CD4-positive, alpha-beta T cell treated with Interleukin-6 for 4 hours (primary cell): ENCODE results near the gene TCF7L1.
"Not testable (repeated sequence)": the region's sequence is repeated elsewhere in the genome, so short reads cannot be mapped to it uniquely, and the experiment has no call there.

Source experiments
- DNase-seq: peaks from one replicate; pipeline ENCODE4 v3.0.0-alpha.2; 2020; ENCODE audit warnings: mixed read lengths

The TCF7L1 gene

GRCh38 chr2:85132834-85133637 is at the start of gene TCF7L1:
TCF7L1 (plus strand) TSS chr2:85133392; CDS start chr2:85133685, 293 bp downstream.
- peak; percentile 6 for DNase-seq

- no peak for DNase-seq
Measured at GRCh38 chr2:85085563-85085962, 47.6 kb upstream of the TCF7L1 start.

DNA sequence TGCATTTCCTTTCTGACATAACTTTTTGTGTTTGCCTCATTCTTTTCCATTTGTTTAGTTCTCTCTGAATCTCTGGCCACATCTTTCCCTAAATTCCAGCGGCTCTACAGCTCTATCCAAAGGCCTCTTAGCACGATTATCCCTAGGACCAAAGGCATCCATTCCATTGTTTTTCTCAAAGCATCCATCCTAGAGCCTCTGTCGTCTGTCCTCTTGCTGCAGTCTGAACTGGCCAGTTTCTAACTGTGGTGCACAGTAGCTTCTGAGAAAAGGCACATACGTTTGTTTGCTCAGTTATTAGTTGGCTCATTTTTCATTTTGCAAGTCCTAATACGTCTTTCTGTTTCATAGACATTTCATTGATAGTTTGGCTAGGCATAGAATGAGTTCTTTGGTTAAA is 45.7 kb upstream of the TCF7L1 start:
- DNase-seq, result no peak

DNA sequence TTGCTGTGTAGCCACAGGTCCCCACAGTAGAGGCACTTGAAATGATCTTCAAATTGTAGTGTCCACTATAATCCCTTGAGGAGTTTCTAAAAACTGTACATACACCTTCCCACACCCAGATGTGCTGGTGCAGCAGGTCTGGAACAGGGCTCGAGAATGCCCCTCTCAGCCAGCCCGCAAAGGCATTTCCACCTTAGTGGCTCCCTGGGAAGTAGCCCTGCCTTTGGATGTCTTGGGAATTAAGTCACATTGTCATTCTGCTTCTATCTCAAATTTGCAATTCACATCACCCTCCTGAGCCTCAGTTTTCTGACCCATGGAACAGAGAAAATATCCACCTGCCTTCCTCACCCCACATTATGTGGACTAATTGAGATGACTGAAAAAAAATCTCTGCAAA is 44.3 kb upstream of the TCF7L1 start:
- no peak for DNase-seq

GRCh38 chr2:85089585-85089984 is 43.6 kb upstream of the TCF7L1 start:
- no peak for DNase-seq

GRCh38 chr2:85091838-85092237 is 41.4 kb upstream of the TCF7L1 start:
- DNase-seq, result no peak

DNA sequence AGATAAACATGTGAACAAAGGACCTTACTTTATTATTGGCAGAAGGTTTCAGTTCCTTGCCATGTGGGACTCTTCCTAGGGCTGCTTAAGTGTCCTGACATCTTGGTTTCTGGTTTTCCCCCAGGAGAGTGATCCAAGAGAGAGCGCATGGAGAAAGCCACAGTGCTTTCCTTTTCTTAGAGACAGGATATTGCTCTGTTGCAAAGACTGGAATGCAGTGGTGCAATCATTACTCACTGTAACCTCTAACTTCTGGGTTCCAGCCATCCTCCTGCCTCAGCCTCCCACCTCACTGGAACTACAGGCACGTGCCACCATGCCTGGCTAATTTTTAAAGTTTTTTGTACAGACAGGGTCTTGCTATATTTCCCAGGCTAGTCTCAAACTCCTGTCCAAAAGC is 38.1 kb upstream of the TCF7L1 start:
- DNase-seq, result no peak

GRCh38 chr2:85096616-85097015 is 36.6 kb upstream of the TCF7L1 start:
- DNase-seq, result no peak

GRCh38 chr2:85104228-85104627 is 29.0 kb upstream of the TCF7L1 start:
- DNase-seq, result no peak

GRCh38 chr2:85106489-85107180 is 26.6 kb upstream of the TCF7L1 start:
- DNase-seq, result no peak

GRCh38 chr2:85110991-85111560 is 22.1 kb upstream of the TCF7L1 start:
- DNase-seq, result no peak

DNA sequence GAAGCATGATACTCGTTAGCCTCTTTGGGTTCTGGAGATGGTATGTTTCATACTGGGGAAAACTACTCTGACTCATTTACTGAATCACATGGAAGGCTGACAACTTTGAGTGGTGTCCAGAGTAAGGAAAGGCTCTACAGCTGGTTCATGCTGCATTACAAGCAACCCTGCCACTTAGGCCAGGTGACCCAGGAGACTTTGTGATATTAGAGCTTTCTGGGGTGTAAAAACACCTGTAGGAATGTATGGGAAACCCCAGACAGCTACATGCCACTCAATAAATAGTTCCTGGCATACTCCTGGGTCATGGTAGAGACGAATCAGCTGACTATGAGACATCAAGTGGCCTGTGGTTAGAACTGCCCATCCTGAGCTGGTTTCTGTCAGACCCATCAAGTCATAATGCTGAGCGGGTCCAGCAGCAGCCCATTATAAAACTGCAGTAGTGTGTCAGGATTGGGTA is 21.3 kb upstream of the TCF7L1 start:
- no peak for DNase-seq

DNA sequence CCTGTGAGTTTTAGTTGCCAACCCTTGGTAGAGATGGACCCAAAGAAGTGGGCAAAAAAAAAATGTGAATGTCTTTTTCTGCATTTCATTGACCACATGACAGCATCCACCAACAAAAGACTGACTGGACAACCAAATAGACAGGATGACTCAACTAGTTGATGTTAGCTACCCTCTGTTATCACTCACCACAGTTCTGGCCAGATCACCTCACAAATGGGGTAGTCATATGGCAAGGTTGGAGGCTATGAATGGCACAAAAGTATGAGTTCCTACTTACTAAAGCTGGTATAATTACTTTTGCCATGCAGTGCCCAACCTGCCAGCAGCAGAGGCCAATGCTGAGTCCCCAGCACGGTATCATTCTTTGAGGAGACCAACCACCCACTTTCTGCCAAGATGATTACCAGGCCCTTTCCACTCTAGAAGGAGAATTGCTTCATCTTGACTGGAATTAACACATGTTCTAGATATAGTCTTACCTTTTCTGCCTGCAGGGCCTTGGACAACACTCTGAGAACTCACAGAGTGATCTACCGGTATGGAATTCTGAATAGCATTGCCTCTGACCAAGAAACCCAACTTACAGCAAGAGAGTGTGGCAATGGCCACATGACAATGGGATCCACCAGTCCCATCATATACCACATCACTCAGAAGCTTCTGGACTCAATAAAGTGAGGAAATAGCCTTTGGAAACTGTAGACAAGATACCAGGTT is 20.1 kb upstream of the TCF7L1 start:
- DNase-seq, result no peak

- no peak for DNase-seq
Measured at GRCh38 chr2:85114586-85115330, 18.4 kb upstream of the TCF7L1 start.

- no peak for DNase-seq
Measured at GRCh38 chr2:85116207-85116606, 17.0 kb upstream of the TCF7L1 start.

- DNase-seq, result no peak
Measured at GRCh38 chr2:85119900-85120299, 13.3 kb upstream of the TCF7L1 start.

- no peak for DNase-seq
Measured at GRCh38 chr2:85120363-85120762, 12.8 kb upstream of the TCF7L1 start.

DNA sequence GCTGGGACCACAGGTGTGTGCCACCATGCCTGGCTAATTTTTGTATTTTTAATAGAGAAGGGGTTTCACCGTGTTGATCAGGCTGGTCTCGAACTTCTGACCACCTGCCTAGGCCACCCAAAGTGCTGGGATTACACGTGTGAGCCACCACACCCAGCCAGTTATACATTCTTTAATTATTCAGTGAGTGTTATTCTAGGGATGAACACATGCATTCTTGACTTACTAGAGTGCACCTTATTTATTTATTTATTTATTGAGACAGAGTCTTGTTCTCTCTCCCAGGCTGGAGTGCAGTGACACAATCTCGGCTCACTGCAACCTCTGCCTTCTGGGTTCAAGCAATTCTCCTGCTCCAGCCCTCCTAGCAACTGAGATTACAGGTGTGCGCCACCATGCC is 6.7 kb upstream of the TCF7L1 start:
- DNase-seq, result not testable (repeated sequence)

DNA sequence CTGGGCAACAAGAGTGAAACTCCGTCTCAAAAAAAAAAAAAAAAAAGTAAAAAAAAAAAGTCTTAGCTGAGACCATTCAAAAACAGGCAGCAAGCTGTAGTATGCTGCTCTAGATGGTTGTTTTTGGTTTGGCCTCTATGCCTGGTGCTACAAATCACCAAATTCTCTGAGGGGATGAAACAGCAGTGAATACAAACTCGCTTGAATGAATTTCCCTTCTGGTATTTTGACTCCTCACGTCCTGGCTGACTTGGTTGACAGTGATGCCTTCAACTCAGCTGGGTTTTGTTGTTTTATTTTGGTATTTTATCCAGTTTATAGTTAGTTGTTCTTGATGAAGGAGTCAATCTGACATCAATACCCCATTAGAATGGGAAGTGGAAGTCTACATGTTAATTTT is 3.3 kb upstream of the TCF7L1 start:
- DNase-seq, result no peak

DNA sequence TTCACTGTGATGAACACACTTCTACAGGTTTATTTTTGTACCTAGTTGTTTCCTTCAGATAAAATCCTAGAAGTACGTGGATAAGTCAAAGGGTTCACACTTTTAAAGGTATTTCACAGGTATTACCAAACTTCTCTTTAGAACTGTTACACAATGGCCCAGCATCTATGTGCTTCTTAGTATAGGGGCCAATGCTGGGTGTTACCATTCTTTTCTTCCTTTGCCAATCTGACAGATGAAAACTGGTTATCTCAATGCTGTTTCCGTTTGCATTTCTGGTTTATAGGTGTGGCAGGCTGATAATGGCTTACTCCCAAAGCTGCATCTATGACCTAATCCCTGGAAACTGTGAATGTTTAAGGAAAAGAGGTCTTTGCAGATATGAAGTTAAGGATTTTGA is 2.8 kb upstream of the TCF7L1 start:
- no peak for DNase-seq

DNA sequence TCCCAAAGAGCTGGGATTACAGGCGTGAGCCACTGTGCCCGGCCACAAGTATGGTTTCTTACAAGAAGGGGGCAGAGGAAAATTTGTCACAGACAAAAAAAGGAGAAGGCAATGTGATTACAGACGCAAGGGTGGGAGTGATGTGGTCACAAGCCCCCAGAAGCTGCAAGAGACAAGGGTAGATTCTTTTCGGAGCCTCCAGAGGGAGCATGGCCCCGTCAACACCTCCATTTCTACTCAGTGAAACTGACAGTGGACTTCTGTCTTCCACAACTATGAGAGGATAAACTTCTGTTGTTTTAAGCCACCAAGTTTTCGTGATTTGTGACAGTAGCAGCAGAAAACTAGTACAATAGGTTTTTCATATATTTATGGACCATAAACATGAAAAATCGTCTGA is 2.1 kb upstream of the TCF7L1 start:
- no peak for DNase-seq

GRCh38 chr2:85132397-85132796 is 795 bp upstream of the TCF7L1 start:
- DNase-seq, result no peak
